ENCODE results near the gene SULT1C4.
"Not testable (repeated sequence)": the region's sequence is repeated elsewhere in the genome, so short reads cannot be mapped to it uniquely, and the experiment has no call there.

Gene SULT1C4

DNA sequence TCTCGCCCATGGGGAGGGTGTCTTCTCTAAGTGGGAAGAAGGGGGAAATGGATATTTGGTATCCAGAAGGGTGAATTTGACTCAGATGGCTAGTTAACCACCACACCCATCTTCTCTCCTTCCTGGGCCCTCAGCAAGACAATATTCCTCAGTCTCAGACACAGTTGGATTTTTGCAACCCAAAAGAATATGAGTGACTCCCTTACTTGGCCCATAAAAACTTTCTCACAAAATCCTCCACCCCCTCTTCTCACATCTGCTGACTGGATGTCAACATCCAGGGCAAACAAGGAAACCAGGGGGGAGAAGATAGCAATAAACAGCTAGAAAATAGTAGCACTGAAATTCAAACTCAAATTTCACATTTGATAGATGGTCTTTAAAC is 35.9 kb downstream of the SULT1C4 start:
- no peak for DNase-seq (ENCODE audit: low spot score)

- no peak for DNase-seq (ENCODE audit: low spot score)
Observed at GRCh38 chr2:108414256-108414876, 36.6 kb downstream of the SULT1C4 start.

GRCh38 chr2:108414945-108415344 is 37.2 kb downstream of the SULT1C4 start:
- no peak for DNase-seq (ENCODE audit: low spot score)

DNA sequence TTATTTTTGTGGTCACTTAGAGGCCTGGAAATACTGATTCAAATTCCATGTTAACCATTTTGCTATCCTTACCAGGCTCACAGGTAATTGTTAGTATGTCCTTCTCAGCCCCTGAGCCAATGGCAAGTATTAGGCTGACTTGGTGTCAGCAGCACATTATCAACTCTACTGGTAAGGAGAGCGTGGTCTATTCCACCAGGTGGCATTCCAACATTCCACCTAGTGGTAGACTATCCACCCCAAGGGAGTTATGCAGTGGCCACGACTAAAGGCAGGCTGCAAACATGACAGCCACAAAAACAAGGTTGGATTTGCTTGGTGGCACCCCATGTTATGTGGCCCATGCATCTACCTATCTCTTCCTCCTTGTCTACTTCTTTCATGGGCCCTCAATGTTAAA is 39.5 kb downstream of the SULT1C4 start:
- DNase-seq (ENCODE audit: low spot score), result no peak

- DNase-seq (ENCODE audit: low spot score), result no peak
Observed at GRCh38 chr2:108418416-108418815, 40.7 kb downstream of the SULT1C4 start.

GRCh38 chr2:108423067-108423466 is 45.3 kb downstream of the SULT1C4 start:
- no peak for DNase-seq (ENCODE audit: low spot score)

GRCh38 chr2:108423502-108424251 is 45.9 kb downstream of the SULT1C4 start:
- DNase-seq (ENCODE audit: low spot score), result no peak

DNA sequence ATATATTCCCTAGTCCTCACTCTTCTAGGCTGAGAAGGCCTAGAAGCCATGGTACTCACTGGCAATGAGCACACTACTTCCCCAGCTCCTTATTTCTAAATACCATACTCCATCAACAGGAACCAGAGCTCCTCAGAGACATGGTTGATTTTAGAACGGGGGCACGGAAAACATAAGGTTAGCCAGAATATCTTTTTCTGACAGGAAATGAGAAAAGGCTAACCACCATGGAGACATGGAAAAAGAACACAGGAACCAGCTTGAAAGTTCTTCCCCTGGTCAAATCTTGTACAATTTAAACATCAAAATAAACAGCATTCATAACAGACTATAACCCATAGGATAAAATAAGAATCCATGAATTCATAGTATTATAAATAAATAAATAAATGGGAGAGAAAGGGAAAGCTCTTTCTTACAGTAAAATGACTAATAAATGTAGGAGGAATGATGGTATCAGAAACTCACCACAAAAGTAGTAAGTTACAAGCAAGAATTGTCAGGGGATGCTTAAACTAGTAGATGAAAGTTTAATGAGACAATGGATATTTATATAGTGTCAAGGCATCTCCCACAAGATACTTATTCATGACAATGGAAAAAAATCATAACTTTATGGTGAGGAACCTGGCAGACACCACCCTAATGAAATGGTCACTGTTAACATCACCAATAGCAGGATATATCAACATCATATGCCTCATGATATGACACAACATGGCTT is 50.7 kb downstream of the SULT1C4 start:
- DNase-seq (ENCODE audit: low spot score), result no peak

DNA sequence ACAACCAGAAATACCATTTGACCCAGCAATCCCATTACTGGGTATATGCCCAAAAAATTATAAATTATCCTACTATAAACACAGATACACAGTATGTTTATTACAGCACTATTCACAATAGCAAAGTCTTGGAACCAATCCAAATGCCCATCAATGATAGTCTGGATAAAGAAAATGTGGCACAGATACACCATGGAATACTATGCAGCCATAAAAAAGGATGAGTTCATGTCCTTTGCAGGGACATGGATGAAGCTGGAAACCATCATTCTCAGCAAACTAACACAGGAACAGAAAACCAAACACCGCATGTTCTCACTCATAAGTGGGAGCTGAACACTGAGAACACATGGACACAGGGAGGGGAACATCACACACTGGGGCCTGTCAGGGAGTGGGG is 57.8 kb downstream of the SULT1C4 start:
- not testable (repeated sequence) for DNase-seq (ENCODE audit: low spot score)

DNA sequence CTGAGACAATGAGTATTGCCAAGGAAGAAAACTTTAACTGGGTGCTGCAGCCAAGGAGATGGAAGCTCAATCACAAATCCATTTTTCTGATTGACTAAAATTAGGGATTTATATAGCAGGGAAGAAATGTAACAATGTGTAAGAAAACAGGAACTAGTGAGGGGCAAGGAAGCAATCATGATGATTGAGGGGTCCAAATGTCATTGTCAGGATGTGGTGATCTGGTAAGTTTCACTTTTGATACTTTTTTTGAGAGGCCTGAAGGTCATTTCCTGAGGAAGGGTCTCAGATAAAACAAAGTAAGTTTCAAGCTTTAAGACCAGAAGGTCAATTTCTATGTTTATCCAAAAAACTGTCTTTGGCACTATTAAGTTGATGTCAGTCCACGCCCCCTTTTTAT is 59.2 kb downstream of the SULT1C4 start:
- DNase-seq (ENCODE audit: low spot score), result no peak

Measured in D341Med (cell line).